ENCODE data around the gene B4GALT6.
A peak's percentile ranks its signal among the peaks of the same experiment; 100 is the strongest.

GRCh38 chr18:31680831-31681568, 3.4 kb downstream of the B4GALT6 start:
- TF ChIP-seq EZH2 (IDR thresholded peaks at IDR 0.05; ENCODE audit: borderline replicate concordance, insufficient read depth, low read depth, low read length, poor library complexity, severe bottlenecking) (no peak), CTCF (IDR thresholded peaks at IDR 0.05) (peak; percentile 51)
